ENCODE data around the gene CYP2A7. TPM values are rescaled to one million over a fixed set of nuclear protein-coding genes. Genes with fewer than 3 reads are reported as not detected.

CYP2A7 gene, protein sequence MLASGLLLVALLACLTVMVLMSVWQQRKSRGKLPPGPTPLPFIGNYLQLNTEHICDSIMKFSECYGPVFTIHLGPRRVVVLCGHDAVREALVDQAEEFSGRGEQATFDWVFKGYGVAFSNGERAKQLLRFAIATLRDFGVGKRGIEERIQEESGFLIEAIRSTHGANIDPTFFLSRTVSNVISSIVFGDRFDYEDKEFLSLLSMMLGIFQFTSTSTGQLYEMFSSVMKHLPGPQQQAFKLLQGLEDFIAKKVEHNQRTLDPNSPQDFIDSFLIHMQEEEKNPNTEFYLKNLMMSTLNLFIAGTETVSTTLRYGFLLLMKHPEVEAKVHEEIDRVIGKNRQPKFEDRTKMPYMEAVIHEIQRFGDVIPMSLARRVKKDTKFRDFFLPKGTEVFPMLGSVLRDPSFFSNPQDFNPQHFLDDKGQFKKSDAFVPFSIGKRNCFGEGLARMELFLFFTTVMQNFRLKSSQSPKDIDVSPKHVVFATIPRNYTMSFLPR
- total RNA-seq, result not detected in 2 replicates

DNA sequence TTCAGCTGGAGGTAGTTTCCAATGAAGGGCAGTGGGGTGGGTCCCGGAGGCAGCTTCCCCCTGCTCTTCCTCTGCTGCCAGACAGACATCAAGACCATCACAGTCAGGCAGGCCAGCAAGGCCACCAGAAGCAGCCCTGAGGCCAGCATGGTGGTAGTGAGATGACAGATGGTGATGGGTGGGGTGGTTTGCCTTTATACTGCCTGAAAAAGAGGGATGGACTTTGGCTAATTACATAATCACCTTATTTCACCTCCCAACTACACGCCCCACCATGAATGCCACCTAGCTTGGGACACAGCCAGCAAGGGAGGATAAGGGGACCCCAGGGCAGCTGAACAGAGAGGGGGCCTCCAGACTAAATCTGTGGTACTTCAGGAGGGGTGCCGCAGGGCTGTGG lies at the start of gene CYP2A7:
CYP2A7 (minus strand) TSS at position 170 of the 400 bp plus-strand sequence; CDS start at position 149, 21 bp downstream.

DNA sequence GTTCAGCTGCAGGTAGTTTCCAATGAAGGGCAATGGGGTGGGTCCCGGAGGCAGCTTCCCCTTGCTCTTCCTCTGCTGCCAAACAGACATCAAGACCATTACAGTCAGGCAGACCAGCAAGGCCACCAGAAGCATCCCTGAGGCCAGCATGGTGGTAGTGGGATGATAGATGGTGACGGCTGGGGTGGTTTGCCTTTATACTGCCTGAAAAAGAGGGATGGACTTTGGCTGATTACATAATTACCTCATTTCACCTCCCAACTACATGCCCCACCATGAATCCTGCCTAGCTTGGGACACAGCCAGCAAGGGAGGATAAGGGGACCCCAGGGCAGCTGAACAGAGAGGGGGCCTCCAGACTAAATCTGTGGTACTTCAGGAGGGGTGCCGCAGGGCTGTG lies 31.8 kb downstream of the CYP2A7 start, which contains the start of gene CYP2A6:
CYP2A6 (minus strand) TSS at position 171 of the 400 bp plus-strand sequence; CDS start at position 150, 21 bp downstream.

Other genes with a start within 250 kb of the CYP2A7 start
- 12.6 and 19.2 TPM in 2 replicates for gene NUMBL, start 191.6 kb downstream of the CYP2A7 start, total RNA-seq
- 23.4 and 24.7 TPM in 2 replicates for gene COQ8B, start 165.3 kb downstream of the CYP2A7 start, total RNA-seq
- gene ITPKC, start 165.1 kb downstream of the CYP2A7 start, total RNA-seq, result 14.6 and 18.7 TPM in 2 replicates
- under 0.01 and 0.65 TPM in 2 replicates for gene ACTMAP, start 131.8 kb downstream of the CYP2A7 start, total RNA-seq
- 18.8 and 21.3 TPM in 2 replicates for gene SNRPA, start 131.0 kb downstream of the CYP2A7 start, total RNA-seq
- not detected in 2 replicates for gene MIA, start 106.7 kb downstream of the CYP2A7 start, total RNA-seq
- 11.4 and 11.6 TPM in 2 replicates for gene RAB4B, start 104.0 kb downstream of the CYP2A7 start, total RNA-seq
- 91.5 and 94.8 TPM in 2 replicates for gene EGLN2, start 83.0 kb downstream of the CYP2A7 start, total RNA-seq
- not detected in 2 replicates for gene CYP2A6, start 31.8 kb downstream of the CYP2A7 start, total RNA-seq
- gene CYP2B6, start 109.1 kb upstream of the CYP2A7 start, total RNA-seq, result not detected in 2 replicates
- gene CYP2A13, start 206.2 kb upstream of the CYP2A7 start, total RNA-seq, result not detected in 2 replicates
- not detected in 2 replicates for gene CYP2F1, start 232.2 kb upstream of the CYP2A7 start, total RNA-seq